K562 (cell line): ENCODE results near the gene HMGCL. TPM values are rescaled to one million over a fixed set of nuclear protein-coding genes. Genes with fewer than 3 reads are reported as not detected.

ENCODE experiments used
- CEBPG ChIP-seq, 3 experiments: fragments of 200-800 bp in 1 of 3; sonication (Bioruptor generic) in 1 of 3; sonication (generic) in 1 of 3; formaldehyde crosslinking in 1 of 3; IDR thresholded peaks in 2 of 3; conservative IDR thresholded peaks in 1 of 3; 2 replicates each; pipeline versions ENCODE4 v1.6.1 to v1.8.0; 2016 to 2022; ENCODE audit warnings: missing compliant biosample characterization in 2 of 3, missing genetic modification characterization in 2 of 3, mild to moderate bottlenecking in 1 of 3, missing genetic modification reagents in 1 of 3
- ETV1 ChIP-seq: fragments of 450-650 bp; conservative IDR thresholded peaks from 2 replicates; pipeline ENCODE4 v1.6.1; 2016; ENCODE audit warnings: missing genetic modification characterization, control low read depth, low read depth, missing compliant biosample characterization
- HNRNPUL1 ChIP-seq: fragments of 200-400 bp; formaldehyde crosslinking; IDR thresholded peaks from 2 replicates; pipeline ENCODE4 v1.6.1; 2017; ENCODE audit warnings: low read length
- IFI16 ChIP-seq: fragments of 250-450 bp; sonication (Bioruptor Pico); IDR thresholded peaks from 2 replicates; pipeline ENCODE4 v2.1.2; 2022; ENCODE audit warnings: mild to moderate bottlenecking, inconsistent platforms
- KAT8 ChIP-seq: fragments of 450-650 bp; IDR thresholded peaks from 2 replicates; pipeline ENCODE4 v1.6.1; 2016; ENCODE audit warnings: low read depth, mild to moderate bottlenecking
- MYC ChIP-seq, 2 experiments: fragments of 250-450 bp in 1 of 2; sonication (Bioruptor Pico) in 1 of 2; IDR thresholded peaks; 2 replicates each; pipeline versions ENCODE4 v1.5.1 to v1.6.1; 2012 to 2021; ENCODE audit warnings: low read depth in 2 of 2, borderline replicate concordance in 1 of 2, improper control_type of control experiment in 1 of 2, low read length in 1 of 2, mild to moderate bottlenecking in 1 of 2, moderate library complexity in 1 of 2
- NR2C1 ChIP-seq, 2 experiments: fragments of 450-650 bp; IDR thresholded peaks; 2 replicates each; pipeline ENCODE4 v1.6.1; 2017; ENCODE audit warnings: mild to moderate bottlenecking in 2 of 2, antibody characterized with exemption in 1 of 2, inconsistent platforms in 1 of 2, missing compliant biosample characterization in 1 of 2, missing genetic modification characterization in 1 of 2
- RBM25 ChIP-seq: fragments of 200-400 bp; formaldehyde crosslinking; IDR thresholded peaks from 2 replicates; pipeline ENCODE4 v1.6.1; 2018; ENCODE audit warnings: low read length, low read depth, moderate library complexity; ENCODE audit not compliant: severe bottlenecking
- SNAPC5 ChIP-seq: fragments of 250-450 bp; sonication (Bioruptor Pico); IDR thresholded peaks from 2 replicates; pipeline ENCODE4 v1.8.0; 2021; ENCODE audit warnings: moderate library complexity, mild to moderate bottlenecking, inconsistent platforms
- THRA ChIP-seq: fragments of 450-650 bp; IDR thresholded peaks from 2 replicates; pipeline ENCODE4 v1.6.1; 2017; ENCODE audit warnings: mild to moderate bottlenecking, moderate library complexity
- THRB ChIP-seq: fragments of 450-650 bp; formaldehyde crosslinking; conservative IDR thresholded peaks from 2 replicates; pipeline ENCODE4 v1.4.0; 2022; ENCODE audit warnings: mild to moderate bottlenecking, missing genetic modification characterization
- TRIM25 ChIP-seq: fragments of 450-650 bp; IDR thresholded peaks from 2 replicates; pipeline ENCODE4 v1.7.0; 2016; ENCODE audit warnings: borderline replicate concordance
- ZBTB43 ChIP-seq: sonication (generic); formaldehyde crosslinking; IDR thresholded peaks from 2 replicates; pipeline ENCODE4 v1.8.0; 2023; ENCODE audit warnings: mild to moderate bottlenecking, missing genetic modification reagents
- ZFX ChIP-seq: sonication (generic); formaldehyde crosslinking; IDR thresholded peaks from 2 replicates; pipeline ENCODE4 v1.8.0; 2022; ENCODE audit warnings: mild to moderate bottlenecking, missing genetic modification reagents, moderate library complexity
- ZNF133 ChIP-seq: fragments of 250-450 bp; sonication (Bioruptor Pico); IDR thresholded peaks from 2 replicates; pipeline ENCODE4 v1.4.0; 2020; ENCODE audit warnings: mild to moderate bottlenecking
- ZNF551 ChIP-seq: fragments of 250-450 bp; sonication (Bioruptor Pico); IDR thresholded peaks from 2 replicates; pipeline ENCODE4 v1.5.0; 2021; ENCODE audit warnings: mild to moderate bottlenecking, moderate library complexity
- ZZZ3 ChIP-seq: fragments of 450-650 bp; IDR thresholded peaks from 2 replicates; pipeline ENCODE4 v1.6.1; 2016; ENCODE audit warnings: antibody characterized with exemption, mild to moderate bottlenecking, moderate library complexity
- polyA plus RNA-seq, 8 experiments: library from polyadenylated mRNA; depleted of rRNA in 4 of 8; stranded (reverse) in 5 of 8; unstranded in 3 of 8; fragments of >200 nt; fragmentation: Nextera tagmentation in 2 of 8; fragmentation: Illumina TruSeq in 1 of 8; extraction: Ambion mirVana in 2 of 8; extraction: Trizol in 1 of 8; gene quantifications; 2 replicates each; pipeline versions ENCODE4 v1.2.1 to v1.2.3, GENCODE V29; 2011 to 2014; ENCODE audit warnings: inconsistent platforms in 1 of 8, missing spikeins in 1 of 8
- total RNA-seq, 7 experiments: library from RNA; depleted of rRNA in 6 of 7; stranded (reverse); fragments of >200 nt in 6 of 7; fragmentation: Illumina TruSeq in 2 of 7; extraction: Trizol in 2 of 7; gene quantifications; 2 replicates each; pipeline versions ENCODE4 v1.2.1 to v1.2.3, GENCODE V29; 2011 to 2021; ENCODE audit warnings: low replicate concordance in 1 of 7

HMGCL gene
- total and polyA plus RNA-seq, 9 of the 15 experiments (the other 6 are each of a cell fraction or from before 2014, with no cell fraction given): 18.0 to 82.2 (median 24.2) TPM

- no peak for TF ChIP-seq THRA
- TF ChIP-seq ZNF133 (CRISPR knock-in tag): no peak
- peak; percentile 81 for TF ChIP-seq ETV1 (tag)
- no peak for TF ChIP-seq HNRNPUL1
- TF ChIP-seq TRIM25: no peak
- TF ChIP-seq ZFX (CRISPR knock-in tag): peak; percentile 97
- no peak for TF ChIP-seq CEBPG (CRISPR knock-in tag; IDR thresholded peaks at IDR 0.05)
- peak in 1 of 2 experiments; percentile 80; a peak in 2 of 4 replicates for TF ChIP-seq CEBPG (tag; conservative IDR thresholded peaks at IDR 0.05 in 1 of 2, IDR thresholded peaks at IDR 0.05 in 1 of 2)
- TF ChIP-seq ZZZ3: 0 out of 2 replicates have a peak, but pooled peaks have one; percentile 29
- no peak for TF ChIP-seq IFI16 (CRISPR knock-in tag)
- TF ChIP-seq RBM25: no peak
- no peak for TF ChIP-seq ZNF551 (CRISPR knock-in tag)
- peak; percentile 78 for TF ChIP-seq NR2C1 (IDR thresholded peaks at IDR 0.05)
- TF ChIP-seq NR2C1 (tag; IDR thresholded peaks at IDR 0.05): peak; percentile 86
- TF ChIP-seq SNAPC5 (CRISPR knock-in tag): no peak
- TF ChIP-seq MYC (IDR thresholded peaks at IDR 0.05; ENCODE audit: low read depth, low read length): peak; percentile 98
- TF ChIP-seq MYC (CRISPR knock-in tag; IDR thresholded peaks at IDR 0.05; ENCODE audit: borderline replicate concordance, low read depth): no peak; the same call in 1 of the 2 replicates
- no peak for TF ChIP-seq THRB (CRISPR knock-in tag)
- no peak for TF ChIP-seq ZBTB43 (CRISPR knock-in tag)
- no peak for TF ChIP-seq KAT8
Measured at GRCh38 chr1:23777979-23778814, 47.0 kb downstream of the HMGCL start, which contains the start of gene PITHD1 (continued).
